Type B pancreatic cell (in vitro differentiated cells): Measurements from ENCODE around the gene PARD3B. TPM values are rescaled to one million over a fixed set of nuclear protein-coding genes. Genes with fewer than 3 reads are reported as not detected.

Experiments used
- DNase-seq: peaks from one replicate; pipeline ENCODE4 v3.0.0; 2021; ENCODE audit warnings: mixed read lengths; ENCODE audit not compliant: unreplicated experiment; ENCODE audit errors: extremely low spot score
- H3K27ac Mint-ChIP-seq: 2 replicates; pipeline ENCODE4 v1.8.0; 2021; ENCODE audit warnings: mild to moderate bottlenecking, mixed read lengths
- H3K27me3 Mint-ChIP-seq: 2 replicates; pipeline ENCODE4 v1.8.0; 2021; ENCODE audit warnings: mixed read lengths
- H3K36me3 Mint-ChIP-seq: 2 replicates; pipeline ENCODE4 v1.8.0; 2021; ENCODE audit warnings: mixed read lengths
- H3K4me1 Mint-ChIP-seq: one replicate; pipeline ENCODE4 v1.8.0; 2021; ENCODE audit warnings: mixed read lengths; ENCODE audit not compliant: unreplicated experiment
- H3K4me3 Mint-ChIP-seq: 2 replicates; pipeline ENCODE4 v1.8.0; 2021; ENCODE audit warnings: mild to moderate bottlenecking, mixed read lengths
- H3K9me3 Mint-ChIP-seq: 2 replicates; pipeline ENCODE4 v1.8.0; 2021; ENCODE audit warnings: mixed read lengths
- CTCF ChIP-seq: fragments of 200-600 bp; sonication (generic); conservative IDR thresholded peaks from 2 replicates; pipeline ENCODE4 v1.5.0; 2021; ENCODE audit warnings: antibody characterized with exemption, mild to moderate bottlenecking
- total RNA-seq: library from RNA; stranded (reverse); gene quantifications from 2 replicates; pipeline ENCODE4 v1.2.1, GENCODE V29; 2021; ENCODE audit warnings: low replicate concordance

The PARD3B gene
- total RNA-seq, 1 donor from 2014 or later: 15.9 TPM

GRCh38 chr2:204869132-204869823, 324.0 kb downstream of the PARD3B start:
- H3K27me3 Mint-ChIP-seq: no peaks in the 10 kb centered on the region
- no peak overlapping the region for H3K27ac Mint-ChIP-seq
- no peak for TF ChIP-seq CTCF
- H3K9me3 Mint-ChIP-seq: peaks cover 7% of the 10 kb centered on the region
- peaks cover 6% of the 10 kb centered on the region for H3K36me3 Mint-ChIP-seq
- H3K4me3 Mint-ChIP-seq: no peak overlapping the region
- no peak for DNase-seq
- H3K4me1 Mint-ChIP-seq: peaks cover 21% of the 10 kb centered on the region

- Mint-ChIP-seq H3K4me3 (no peak overlapping the region), H3K36me3 (no peaks in the 10 kb centered on the region), H3K9me3 (peaks cover under 1% of the 10 kb centered on the region), H3K4me1 (peaks cover 21% of the 10 kb centered on the region), H3K27me3 (no peaks in the 10 kb centered on the region), H3K27ac (no peak overlapping the region)
- no peak for TF ChIP-seq CTCF
- DNase-seq: no peak
Measured at GRCh38 chr2:204870053-204870452, 324.8 kb downstream of the PARD3B start.

- peak; percentile 68 for TF ChIP-seq CTCF
- Mint-ChIP-seq H3K36me3 (no peaks in the 10 kb centered on the region), H3K9me3 (no peaks in the 10 kb centered on the region), H3K4me3 (no peak overlapping the region), H3K4me1 (peaks cover 21% of the 10 kb centered on the region), H3K27me3 (no peaks in the 10 kb centered on the region), H3K27ac (no peak overlapping the region)
- DNase-seq: no peak
Measured at GRCh38 chr2:204871231-204871953, 326.1 kb downstream of the PARD3B start.

GRCh38 chr2:204876311-204876710, 331.0 kb downstream of the PARD3B start:
- H3K27ac Mint-ChIP-seq: no peak overlapping the region
- H3K9me3 Mint-ChIP-seq: no peaks in the 10 kb centered on the region
- H3K36me3 Mint-ChIP-seq: no peaks in the 10 kb centered on the region
- peaks cover 19% of the 10 kb centered on the region for H3K4me1 Mint-ChIP-seq
- H3K4me3 Mint-ChIP-seq: no peak overlapping the region
- no peak for TF ChIP-seq CTCF
- DNase-seq: no peak
- H3K27me3 Mint-ChIP-seq: no peaks in the 10 kb centered on the region

- no peaks in the 10 kb centered on the region for H3K27me3 Mint-ChIP-seq
- H3K36me3 Mint-ChIP-seq: no peaks in the 10 kb centered on the region
- H3K9me3 Mint-ChIP-seq: no peaks in the 10 kb centered on the region
- no peak overlapping the region for H3K27ac Mint-ChIP-seq
- no peak for DNase-seq
- H3K4me3 Mint-ChIP-seq: no peak overlapping the region
- H3K4me1 Mint-ChIP-seq: peaks cover 22% of the 10 kb centered on the region
- TF ChIP-seq CTCF: no peak
Measured at GRCh38 chr2:204877691-204878090, 332.4 kb downstream of the PARD3B start.
